HL-60 (cell line): ENCODE results near the gene RBMX.

Experiments used
- DNase-seq, 2 experiments: peaks; one replicate each; pipeline ENCODE4 v3.0.0-alpha.2; 2010 to 2020; ENCODE audit warnings: low read depth in 1 of 2, low spot score in 1 of 2
- H3K27ac ChIP-seq: fragments of 250-450 bp; sonication (Bioruptor Pico); replicated peaks from 2 replicates; pipeline ENCODE4 v1.5.1; 2020; ENCODE audit warnings: mild to moderate bottlenecking, moderate library complexity
- H3K27me3 ChIP-seq: fragments of 250-450 bp; sonication (Bioruptor Pico); 2 replicates; pipeline ENCODE4 v1.5.1; 2021; ENCODE audit warnings: mild to moderate bottlenecking, moderate library complexity; ENCODE audit not compliant: insufficient read depth, poor library complexity, severe bottlenecking
- H3K4me3 ChIP-seq: replicated peaks from 2 replicates; pipeline ENCODE4 v1.5.1; 2011; ENCODE audit warnings: mild to moderate bottlenecking, control low read depth, low read length; ENCODE audit not compliant: insufficient read depth
- GABPA ChIP-seq: IDR thresholded peaks from 2 replicates; pipeline ENCODE4 v1.6.1; 2012; ENCODE audit warnings: low read depth
- POLR2AphosphoS5 ChIP-seq: IDR thresholded peaks from 2 replicates; pipeline ENCODE4 v1.6.1; 2012; ENCODE audit warnings: low read depth
- SPI1 ChIP-seq: IDR thresholded peaks from 2 replicates; pipeline ENCODE4 v1.6.1; 2012; ENCODE audit warnings: low read depth, mild to moderate bottlenecking, borderline replicate concordance
- TF ChIP-seq, protein P1 (sequence below): IDR thresholded peaks from one replicate; pipeline ENCODE4 v1.5.1; 2011; ENCODE audit warnings: low read length, control low read depth, inconsistent platforms; ENCODE audit not compliant: insufficient read depth
- TF ChIP-seq, protein P2 (sequence below): IDR thresholded peaks from 2 replicates; pipeline ENCODE4 v1.6.1; 2012; ENCODE audit warnings: low read depth; ENCODE audit not compliant: insufficient replicate concordance

Gene RBMX

DNA sequence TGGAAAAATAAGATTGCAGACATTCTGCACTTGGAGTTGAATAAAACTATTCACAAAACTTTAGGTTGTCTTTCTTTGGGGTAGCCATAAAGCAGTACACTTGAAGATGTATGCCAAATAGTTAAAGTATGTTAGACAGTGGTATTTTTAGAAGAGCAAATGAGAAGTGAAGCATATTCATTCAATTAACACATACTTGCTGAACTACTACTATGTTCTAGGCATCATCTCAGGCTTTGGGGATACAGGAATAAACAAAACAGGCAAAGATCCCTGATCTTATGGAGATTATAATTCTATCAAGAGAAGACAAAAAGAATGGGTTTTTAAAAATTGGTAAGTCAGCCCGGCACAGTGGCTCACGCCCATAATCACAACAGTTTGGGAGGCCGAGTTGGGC, 29.0 kb downstream of the RBMX start:
- TF ChIP-seq, protein P1, sequence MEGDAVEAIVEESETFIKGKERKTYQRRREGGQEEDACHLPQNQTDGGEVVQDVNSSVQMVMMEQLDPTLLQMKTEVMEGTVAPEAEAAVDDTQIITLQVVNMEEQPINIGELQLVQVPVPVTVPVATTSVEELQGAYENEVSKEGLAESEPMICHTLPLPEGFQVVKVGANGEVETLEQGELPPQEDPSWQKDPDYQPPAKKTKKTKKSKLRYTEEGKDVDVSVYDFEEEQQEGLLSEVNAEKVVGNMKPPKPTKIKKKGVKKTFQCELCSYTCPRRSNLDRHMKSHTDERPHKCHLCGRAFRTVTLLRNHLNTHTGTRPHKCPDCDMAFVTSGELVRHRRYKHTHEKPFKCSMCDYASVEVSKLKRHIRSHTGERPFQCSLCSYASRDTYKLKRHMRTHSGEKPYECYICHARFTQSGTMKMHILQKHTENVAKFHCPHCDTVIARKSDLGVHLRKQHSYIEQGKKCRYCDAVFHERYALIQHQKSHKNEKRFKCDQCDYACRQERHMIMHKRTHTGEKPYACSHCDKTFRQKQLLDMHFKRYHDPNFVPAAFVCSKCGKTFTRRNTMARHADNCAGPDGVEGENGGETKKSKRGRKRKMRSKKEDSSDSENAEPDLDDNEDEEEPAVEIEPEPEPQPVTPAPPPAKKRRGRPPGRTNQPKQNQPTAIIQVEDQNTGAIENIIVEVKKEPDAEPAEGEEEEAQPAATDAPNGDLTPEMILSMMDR: no peak
- TF ChIP-seq GABPA (no peak), SPI1 (no peak), POLR2AphosphoS5 (no peak)
- TF ChIP-seq, protein P2, sequence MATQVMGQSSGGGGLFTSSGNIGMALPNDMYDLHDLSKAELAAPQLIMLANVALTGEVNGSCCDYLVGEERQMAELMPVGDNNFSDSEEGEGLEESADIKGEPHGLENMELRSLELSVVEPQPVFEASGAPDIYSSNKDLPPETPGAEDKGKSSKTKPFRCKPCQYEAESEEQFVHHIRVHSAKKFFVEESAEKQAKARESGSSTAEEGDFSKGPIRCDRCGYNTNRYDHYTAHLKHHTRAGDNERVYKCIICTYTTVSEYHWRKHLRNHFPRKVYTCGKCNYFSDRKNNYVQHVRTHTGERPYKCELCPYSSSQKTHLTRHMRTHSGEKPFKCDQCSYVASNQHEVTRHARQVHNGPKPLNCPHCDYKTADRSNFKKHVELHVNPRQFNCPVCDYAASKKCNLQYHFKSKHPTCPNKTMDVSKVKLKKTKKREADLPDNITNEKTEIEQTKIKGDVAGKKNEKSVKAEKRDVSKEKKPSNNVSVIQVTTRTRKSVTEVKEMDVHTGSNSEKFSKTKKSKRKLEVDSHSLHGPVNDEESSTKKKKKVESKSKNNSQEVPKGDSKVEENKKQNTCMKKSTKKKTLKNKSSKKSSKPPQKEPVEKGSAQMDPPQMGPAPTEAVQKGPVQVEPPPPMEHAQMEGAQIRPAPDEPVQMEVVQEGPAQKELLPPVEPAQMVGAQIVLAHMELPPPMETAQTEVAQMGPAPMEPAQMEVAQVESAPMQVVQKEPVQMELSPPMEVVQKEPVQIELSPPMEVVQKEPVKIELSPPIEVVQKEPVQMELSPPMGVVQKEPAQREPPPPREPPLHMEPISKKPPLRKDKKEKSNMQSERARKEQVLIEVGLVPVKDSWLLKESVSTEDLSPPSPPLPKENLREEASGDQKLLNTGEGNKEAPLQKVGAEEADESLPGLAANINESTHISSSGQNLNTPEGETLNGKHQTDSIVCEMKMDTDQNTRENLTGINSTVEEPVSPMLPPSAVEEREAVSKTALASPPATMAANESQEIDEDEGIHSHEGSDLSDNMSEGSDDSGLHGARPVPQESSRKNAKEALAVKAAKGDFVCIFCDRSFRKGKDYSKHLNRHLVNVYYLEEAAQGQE: no peak
- Histone ChIP-seq H3K27me3 (no peaks in the 10 kb centered on the region), H3K4me3 (no peak overlapping the region), H3K27ac (no peak overlapping the region)
- no peak for DNase-seq

DNA sequence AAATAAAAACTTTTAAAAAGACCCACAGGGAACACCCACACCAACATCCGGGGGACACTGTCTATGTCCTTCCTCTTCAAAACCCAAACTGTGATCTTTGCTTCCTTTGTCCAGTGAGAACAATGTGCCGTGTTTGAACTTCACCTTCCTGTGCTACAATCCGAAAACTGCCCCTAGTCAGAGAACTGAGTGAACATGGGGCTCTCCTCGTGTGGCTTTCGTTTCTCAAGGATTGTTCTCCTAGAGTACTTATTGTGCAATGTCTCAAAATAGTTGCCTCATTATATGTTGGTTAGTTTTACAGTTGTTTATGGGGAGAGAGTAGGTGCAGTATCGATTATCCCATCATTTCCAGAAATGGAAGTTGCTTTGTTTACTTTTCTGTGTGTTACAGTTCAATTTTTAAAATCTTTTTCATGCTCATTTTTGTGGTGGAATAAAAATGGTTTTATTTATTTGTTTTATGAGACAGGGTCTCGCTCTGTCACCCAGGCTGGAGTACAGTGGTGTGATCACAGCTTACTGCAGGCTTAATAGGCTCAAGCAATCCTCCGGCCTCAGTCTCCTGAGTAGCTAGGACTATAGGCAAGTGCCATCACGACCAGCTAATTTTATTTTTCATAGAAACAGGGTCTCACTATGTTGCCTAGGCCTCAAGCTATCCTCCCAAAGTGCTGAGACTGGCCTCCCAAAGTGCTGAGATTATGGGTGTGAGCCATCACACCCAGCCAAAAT, 29.9 kb downstream of the RBMX start:
- no peaks in the 10 kb centered on the region for H3K27me3 ChIP-seq
- no peak overlapping the region for H3K4me3 ChIP-seq
- DNase-seq: peak; percentile 38 to 44
- H3K27ac ChIP-seq: peak overlapping the region; percentile 8
- TF ChIP-seq SPI1 (no peak), POLR2AphosphoS5 (no peak), GABPA (no peak)
- TF ChIP-seq, protein P1: no peak
- TF ChIP-seq, protein P2: no peak

DNA sequence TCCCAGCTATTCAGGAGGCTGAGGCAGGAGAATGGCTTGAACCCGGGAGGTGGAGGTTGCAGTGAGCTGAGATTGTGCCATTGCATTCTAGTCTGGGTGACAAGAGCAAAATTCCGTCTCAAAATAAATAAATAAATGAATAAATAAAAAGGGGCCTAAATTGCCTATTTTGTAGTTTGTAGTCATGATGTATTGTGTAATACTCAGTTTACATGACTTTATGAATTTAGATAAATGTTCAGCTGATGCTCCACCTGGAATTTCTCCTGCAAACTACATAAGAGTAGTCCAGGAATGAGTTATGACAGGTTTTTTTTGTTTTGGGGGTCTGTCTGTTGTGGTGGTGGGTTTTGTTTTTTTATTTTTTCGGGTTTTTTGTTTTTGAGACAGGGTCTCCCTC, 31.1 kb downstream of the RBMX start:
- Histone ChIP-seq H3K27ac (no peak overlapping the region), H3K4me3 (no peak overlapping the region), H3K27me3 (no peaks in the 10 kb centered on the region)
- no peak for DNase-seq
- TF ChIP-seq GABPA (no peak), POLR2AphosphoS5 (no peak), SPI1 (no peak)
- TF ChIP-seq, protein P2: no peak
- TF ChIP-seq, protein P1: no peak
